ENCODE measurements around the gene WDR53.

Gene WDR53

GRCh38 chr3:196555295-196555694 is 13.1 kb downstream of the WDR53 start:
- no peak overlapping the region for H2AFZ ChIP-seq (ENCODE audit: low read length)

GRCh38 chr3:196554205-196554604 is 14.1 kb downstream of the WDR53 start:
- H3K9me2 ChIP-seq (replicated peaks; ENCODE audit: insufficient read depth, low read length) = no peaks in the 10 kb centered on the region
- H2AFZ ChIP-seq (ENCODE audit: low read length) = no peak overlapping the region
- TF ChIP-seq EZH2 (optimal IDR thresholded peaks at IDR 0.05; ENCODE audit: low read depth, low read length) (no peak), CTCF (IDR thresholded peaks at IDR 0.05; ENCODE audit: low read length) (no peak), EZH2phosphoT487 (IDR thresholded peaks at IDR 0.05; ENCODE audit: low read length) (no peak)
- no peaks in the 10 kb centered on the region for H4K20me1 ChIP-seq (ENCODE audit: insufficient read depth, low read length)
- H3K4me3 ChIP-seq (ENCODE audit: low read length) = no peak overlapping the region
- H3F3A ChIP-seq (ENCODE audit: insufficient read depth, low read length) = no peaks in the 10 kb centered on the region
- H3K27ac ChIP-seq (ENCODE audit: low read length) = no peak overlapping the region
- H3K4me1 ChIP-seq (ENCODE audit: low read length) = no peaks in the 10 kb centered on the region
- no peak overlapping the region for H3K9ac ChIP-seq (ENCODE audit: low read length)
- no peaks in the 10 kb centered on the region for H3K9me3 ChIP-seq (replicated peaks; ENCODE audit: insufficient read depth, low read length)
- no peak for DNase-seq
- no peaks in the 10 kb centered on the region for H3K79me2 ChIP-seq (ENCODE audit: low read length)
- no peaks in the 10 kb centered on the region for H3K27me3 ChIP-seq (replicated peaks; ENCODE audit: insufficient read depth, low read length)
- H3K4me2 ChIP-seq (ENCODE audit: low read depth, low read length) = no peak overlapping the region
- H3K36me3 ChIP-seq (replicated peaks; ENCODE audit: insufficient read depth, low read length) = no peaks in the 10 kb centered on the region

More at GRCh38 chr3:196555295-196555694, 13.1 kb downstream of the WDR53 start:
- no peak for TF ChIP-seq EZH2phosphoT487 (IDR thresholded peaks at IDR 0.05; ENCODE audit: low read length)
- TF ChIP-seq EZH2 (optimal IDR thresholded peaks at IDR 0.05; ENCODE audit: low read depth, low read length) = no peak
- no peak for TF ChIP-seq CTCF (IDR thresholded peaks at IDR 0.05; ENCODE audit: low read length)
- Histone ChIP-seq H3K9me3 (replicated peaks; ENCODE audit: insufficient read depth, low read length) (no peaks in the 10 kb centered on the region), H3K27ac (ENCODE audit: low read length) (no peak overlapping the region), H4K20me1 (ENCODE audit: insufficient read depth, low read length) (no peaks in the 10 kb centered on the region), H3K4me2 (ENCODE audit: low read depth, low read length) (no peak overlapping the region), H3K4me1 (ENCODE audit: low read length) (no peaks in the 10 kb centered on the region), H3F3A (ENCODE audit: insufficient read depth, low read length) (no peaks in the 10 kb centered on the region), H3K27me3 (replicated peaks; ENCODE audit: insufficient read depth, low read length) (no peaks in the 10 kb centered on the region), H3K9me2 (replicated peaks; ENCODE audit: insufficient read depth, low read length) (no peaks in the 10 kb centered on the region), H3K4me3 (ENCODE audit: low read length) (no peak overlapping the region), H3K9ac (ENCODE audit: low read length) (no peak overlapping the region), H3K79me2 (ENCODE audit: low read length) (no peaks in the 10 kb centered on the region), H3K36me3 (replicated peaks; ENCODE audit: insufficient read depth, low read length) (no peaks in the 10 kb centered on the region)
- DNase-seq = no peak

- no peaks in the 10 kb centered on the region for H3K36me3 ChIP-seq (replicated peaks; ENCODE audit: insufficient read depth, low read length)
- no peaks in the 10 kb centered on the region for H3K9me2 ChIP-seq (replicated peaks; ENCODE audit: insufficient read depth, low read length)
- TF ChIP-seq EZH2phosphoT487 (IDR thresholded peaks at IDR 0.05; ENCODE audit: low read length) (no peak), CTCF (IDR thresholded peaks at IDR 0.05; ENCODE audit: low read length) (no peak), EZH2 (optimal IDR thresholded peaks at IDR 0.05; ENCODE audit: low read depth, low read length) (no peak)
Measured at GRCh38 chr3:196553551-196553950, 14.8 kb downstream of the WDR53 start.

More at GRCh38 chr3:196553551-196553950, 14.8 kb downstream of the WDR53 start:
- H2AFZ ChIP-seq (ENCODE audit: low read length) = no peak overlapping the region
- no peaks in the 10 kb centered on the region for H4K20me1 ChIP-seq (ENCODE audit: insufficient read depth, low read length)
- no peaks in the 10 kb centered on the region for H3K4me1 ChIP-seq (ENCODE audit: low read length)
- no peak overlapping the region for H3K4me3 ChIP-seq (ENCODE audit: low read length)
- no peak overlapping the region for H3K4me2 ChIP-seq (ENCODE audit: low read depth, low read length)
- no peak overlapping the region for H3K9ac ChIP-seq (ENCODE audit: low read length)
- H3K27me3 ChIP-seq (replicated peaks; ENCODE audit: insufficient read depth, low read length) = no peaks in the 10 kb centered on the region
- H3K79me2 ChIP-seq (ENCODE audit: low read length) = no peaks in the 10 kb centered on the region
- no peak overlapping the region for H3K27ac ChIP-seq (ENCODE audit: low read length)
- H3F3A ChIP-seq (ENCODE audit: insufficient read depth, low read length) = no peaks in the 10 kb centered on the region
- no peaks in the 10 kb centered on the region for H3K9me3 ChIP-seq (replicated peaks; ENCODE audit: insufficient read depth, low read length)
- DNase-seq = no peak

All from MM.1S (cell line).